HepG2 (cell line): ENCODE measurements around the gene IKZF4. TPM values are rescaled to one million over a fixed set of nuclear protein-coding genes. Genes with fewer than 3 reads are reported as not detected.
"Not testable (repeated sequence)": the region's sequence is repeated elsewhere in the genome, so short reads cannot be mapped to it uniquely, and the experiment has no call there.

Experiments used
- ATAC-seq: fragments of 200-7000 bp; cut with Tn5 transposase; 3 replicates; pipeline ENCODE4 v1.9.1; 2020; ENCODE audit warnings: mild to moderate bottlenecking, moderate library complexity
- BruUV-seq: library from RNA; stranded (reverse); fragments of 400-500 nt; replicated peaks from 2 replicates; lab custom pipeline; 2021; lab: Mats Ljungman, UMichigan
- CTCF ChIA-PET: fragments of 300-600 bp; formaldehyde crosslinking; extraction: SDS; loops from one replicate; lab custom pipeline; 2021; ENCODE audit warnings: low total read pairs, inconsistent platforms, low intra/inter-chr PET ratio; lab: Yijun Ruan, JAX
- POLR2A ChIA-PET: fragments of 350-600 bp; sonication (Branson Sonifier 250); formaldehyde crosslinking; loops from one replicate; lab custom pipeline; 2020; ENCODE audit warnings: antibody characterized with exemption, inconsistent platforms; lab: Yijun Ruan, JAX
- DNase-seq: peaks from one replicate; pipeline ENCODE4 v3.0.0-alpha.2; 2015; ENCODE audit warnings: low spot score
- FAIRE-seq: peaks from 3 replicates; lab custom pipeline; 2011; peaks lifted over from hg19 to GRCh38; lab: Jason Lieb, UNC
- H2AFZ ChIP-seq: one replicate; pipeline ENCODE4 v1.6.1; 2011; ENCODE audit warnings: low read length, inconsistent platforms
- H3K27ac ChIP-seq: fragments of 300-600 bp; 3 replicates; pipeline ENCODE4 v1.8.0; 2011; ENCODE audit warnings: mixed run types, mild to moderate bottlenecking, mixed read lengths, low read length, inconsistent platforms; ENCODE audit not compliant: insufficient read depth; ENCODE audit errors: extremely low read length
- H3K27me3 ChIP-seq, 2 experiments: fragments of 200-600 bp in 1 of 2; 2 replicates in 1 of 2; 3 replicates in 1 of 2; pipeline versions ENCODE4 v1.6.0 to v1.8.0; 2011; ENCODE audit warnings: low read length in 2 of 2, mild to moderate bottlenecking in 2 of 2, moderate library complexity in 2 of 2, inconsistent platforms in 1 of 2; ENCODE audit not compliant: insufficient read depth in 2 of 2, control insufficient read depth in 1 of 2
- H3K36me3 ChIP-seq, 2 experiments: fragments of 200-600 bp in 1 of 2; replicated peaks in 1 of 2; 2 replicates in 1 of 2; 3 replicates in 1 of 2; pipeline versions ENCODE4 v1.5.1 to v1.8.0; 2011; ENCODE audit warnings: low read length in 2 of 2, inconsistent platforms in 1 of 2; ENCODE audit not compliant: insufficient read depth in 2 of 2, control insufficient read depth in 1 of 2
- H3K4me1 ChIP-seq: 2 replicates; pipeline ENCODE4 v1.5.1; 2012; ENCODE audit warnings: low read length, inconsistent platforms; ENCODE audit not compliant: insufficient read depth
- H3K4me2 ChIP-seq: 2 replicates; pipeline ENCODE4 v1.6.0; 2011; ENCODE audit warnings: low read depth, low read length, inconsistent platforms
- H3K4me3 ChIP-seq, 3 experiments: fragments of 200-600 bp in 1 of 3; sonication (generic), shearing (Covaris generic) in 1 of 3; replicated peaks in 1 of 3; 2 replicates each; pipeline ENCODE4 v1.5.1; 2011 to 2016; ENCODE audit warnings: low read length in 3 of 3, inconsistent platforms in 2 of 3, low read depth in 2 of 3, mild to moderate bottlenecking in 2 of 3, control low read depth in 1 of 3, mixed read lengths in 1 of 3; ENCODE audit not compliant: insufficient read depth in 1 of 3
- H3K79me2 ChIP-seq: one replicate; pipeline ENCODE4 v1.6.1; 2011; ENCODE audit warnings: low read length, inconsistent platforms; ENCODE audit not compliant: insufficient read depth
- H3K9ac ChIP-seq: 2 replicates; pipeline ENCODE4 v1.6.0; 2011; ENCODE audit warnings: mild to moderate bottlenecking, low read depth, low read length, inconsistent platforms; ENCODE audit not compliant: insufficient read depth
- H3K9me3 ChIP-seq: 2 replicates; pipeline ENCODE4 v1.5.1; 2012; ENCODE audit warnings: mild to moderate bottlenecking, low read length
- H4K20me1 ChIP-seq: 2 replicates; pipeline ENCODE4 v1.6.0; 2011; ENCODE audit warnings: inconsistent platforms, mild to moderate bottlenecking, low read length, moderate library complexity; ENCODE audit not compliant: insufficient read depth
- GABPB1 ChIP-seq: IDR thresholded peaks from 2 replicates; pipeline ENCODE4 v1.6.1; 2016; ENCODE audit warnings: mild to moderate bottlenecking, missing genetic modification reagents, moderate library complexity, missing compliant biosample characterization
- RBFOX2 ChIP-seq: fragments of 200-400 bp; formaldehyde crosslinking; IDR thresholded peaks from 2 replicates; pipeline ENCODE4 v1.6.1; 2017; ENCODE audit warnings: low read depth, mild to moderate bottlenecking, low read length
- ZBTB38 ChIP-seq: sonication (generic); formaldehyde crosslinking; IDR thresholded peaks from 2 replicates; pipeline ENCODE4 v1.5.1; 2020; ENCODE audit warnings: mild to moderate bottlenecking, missing genetic modification reagents
- WGBS: methylation state at CpG from one replicate; pipeline ENCODE4 v1.1.6; 2017; ENCODE audit warnings: low lambda C conversion rate; 5-methylcytosine and 5-hydroxymethylcytosine counted together
- in situ Hi-C: cut with HindIII; loops from 2 replicates; pipeline ENCODE4 v1.10.0; 2017; ENCODE audit warnings: low pct_unique_long_range_greater_than_20kb; ENCODE audit not compliant: extremely low pct_ligation_motif_present
- intact Hi-C: fragments of 100-400 bp; cut with micrococcal nuclease; formaldehyde crosslinking; loops from one replicate; pipeline ENCODE4 v1.10.0; 2022; ENCODE audit not compliant: unreplicated experiment
- polyA plus RNA-seq, 8 experiments: library from polyadenylated mRNA; depleted of rRNA in 3 of 8; stranded (reverse) in 7 of 8; unstranded in 1 of 8; fragments of >200 nt; fragmentation: Illumina TruSeq in 4 of 8; extraction: Trizol in 4 of 8; gene quantifications; 2 replicates each; pipeline versions ENCODE4 v1.2.1 to v1.2.3, GENCODE V29; 2011 to 2016; ENCODE audit warnings: low read depth in 4 of 8, missing spikeins in 1 of 8, mixed read lengths in 1 of 8; ENCODE audit not compliant: insufficient read depth in 1 of 8
- total RNA-seq, 5 experiments: library from RNA; depleted of rRNA; stranded (reverse); fragments of >200 nt; fragmentation: Illumina TruSeq; extraction: Trizol; gene quantifications; 2 replicates each; pipeline ENCODE4 v1.2.3, GENCODE V29; 2016; ENCODE audit warnings: low read depth in 1 of 5
- TF ChIP-seq, protein P1 (sequence below): sonication (generic); formaldehyde crosslinking; IDR thresholded peaks from 2 replicates; pipeline ENCODE4 v1.4.0; 2020; ENCODE audit warnings: missing genetic modification reagents

The IKZF4 gene
- total and polyA plus RNA-seq, 2 of the 13 experiments (the other 11 are each of a cell fraction or from before 2014, with no cell fraction given) = 0.58 to 2.2 TPM

DNA sequence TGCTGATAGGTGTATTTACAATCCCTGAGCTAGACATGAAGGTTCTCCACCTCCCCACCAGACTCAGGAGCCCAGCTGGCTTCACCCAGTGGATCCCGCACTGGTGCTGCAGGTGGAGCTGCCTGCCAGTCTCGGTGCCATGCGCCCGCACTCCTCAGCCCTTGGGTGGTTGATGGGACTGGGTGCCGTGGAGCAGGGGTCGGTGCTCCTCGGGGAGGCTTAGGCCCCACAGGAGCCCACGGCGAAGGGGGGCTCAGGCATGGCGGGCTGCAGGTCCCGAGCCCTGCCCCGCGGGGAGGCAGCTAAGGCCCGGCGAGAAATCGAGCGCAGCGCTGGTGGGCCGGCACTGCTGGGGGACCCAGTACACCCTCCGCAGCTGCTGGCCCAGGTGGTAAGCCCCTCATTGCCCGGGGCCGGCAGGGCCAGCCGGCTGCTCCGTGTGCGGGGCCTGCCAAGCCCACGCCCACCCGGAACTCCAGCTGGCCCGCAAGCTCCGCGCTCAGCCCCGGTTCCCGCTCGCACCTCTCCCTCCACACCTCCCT lies 20.8 kb upstream of the IKZF4 start:
- in situ Hi-C loops = loop anchor here (5.0 kb wide), 1 partner anchor 32 kb away; no protein-coding TSS in a partner anchor
- CTCF ChIA-PET, H4K20me1 ChIP-seq, BruUV-seq, H3K9ac ChIP-seq, H3K4me2 ChIP-seq, H2AFZ ChIP-seq, FAIRE-seq, DNase-seq, intact Hi-C loops, H3K27me3 ChIP-seq, H3K27ac ChIP-seq, H3K9me3 ChIP-seq, ATAC-seq, H3K4me3 ChIP-seq: not testable (repeated sequence)
- POLR2A ChIA-PET = interaction anchor here (0.9 to 2.3 kb wide), 2 partner anchors 11 to 26 kb away, joined by 3 to 15 read pairs; partner anchors contain the start of gene RAB5B
- TF ChIP-seq RBFOX2 (peak; percentile 38), GABPB1 (peak; percentile 16; the same call in 1 of the 2 replicates), ZBTB38 (CRISPR knock-in tag) (peak; percentile 56; the same call in 1 of the 2 replicates)
- TF ChIP-seq, protein P1, sequence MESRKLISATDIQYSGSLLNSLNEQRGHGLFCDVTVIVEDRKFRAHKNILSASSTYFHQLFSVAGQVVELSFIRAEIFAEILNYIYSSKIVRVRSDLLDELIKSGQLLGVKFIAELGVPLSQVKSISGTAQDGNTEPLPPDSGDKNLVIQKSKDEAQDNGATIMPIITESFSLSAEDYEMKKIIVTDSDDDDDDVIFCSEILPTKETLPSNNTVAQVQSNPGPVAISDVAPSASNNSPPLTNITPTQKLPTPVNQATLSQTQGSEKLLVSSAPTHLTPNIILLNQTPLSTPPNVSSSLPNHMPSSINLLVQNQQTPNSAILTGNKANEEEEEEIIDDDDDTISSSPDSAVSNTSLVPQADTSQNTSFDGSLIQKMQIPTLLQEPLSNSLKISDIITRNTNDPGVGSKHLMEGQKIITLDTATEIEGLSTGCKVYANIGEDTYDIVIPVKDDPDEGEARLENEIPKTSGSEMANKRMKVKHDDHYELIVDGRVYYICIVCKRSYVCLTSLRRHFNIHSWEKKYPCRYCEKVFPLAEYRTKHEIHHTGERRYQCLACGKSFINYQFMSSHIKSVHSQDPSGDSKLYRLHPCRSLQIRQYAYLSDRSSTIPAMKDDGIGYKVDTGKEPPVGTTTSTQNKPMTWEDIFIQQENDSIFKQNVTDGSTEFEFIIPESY (CRISPR knock-in tag) = 0 out of 2 replicates have a peak, but pooled peaks have one; percentile 6
- peaks cover 62% of the 10 kb centered on the region for H3K4me1 ChIP-seq
- H3K36me3 ChIP-seq = peaks cover 11 to 21% of the 10 kb centered on the region in 2 experiments; a peak in 4 of 5 replicates
- peaks cover 20% of the 10 kb centered on the region for H3K79me2 ChIP-seq
- WGBS = 93% methylated on average over 3 of the region's 33 CpGs
